Endothelial cell of umbilical vein (primary cell): ENCODE data around the gene CTBP1. TPM values are rescaled to one million over a fixed set of nuclear protein-coding genes. Genes with fewer than 3 reads are reported as not detected.

Experiments
- BruUV-seq: library from RNA; stranded (reverse); fragments of 400-500 nt; replicated peaks from 2 replicates; lab custom pipeline; 2021; lab: Mats Ljungman, UMichigan
- CTCF ChIA-PET: fragments of 300-600, 350-600 bp; sonication (Branson Sonifier 250); formaldehyde crosslinking; loops from one replicate; lab custom pipeline; 2021; ENCODE audit warnings: antibody characterized with exemption, inconsistent platforms; lab: Charles Lee
- POLR2A ChIA-PET: fragments of 300-600, 350-600 bp; sonication (Branson Sonifier 250); formaldehyde crosslinking; loops from one replicate; lab custom pipeline; 2021; ENCODE audit warnings: antibody characterized with exemption, inconsistent platforms; lab: Charles Lee
- DNase-seq: peaks from one replicate; pipeline ENCODE4 v3.0.0-alpha.2; 2011; ENCODE audit warnings: low read depth, low spot score
- FAIRE-seq: peaks from 2 replicates; lab custom pipeline; 2011; peaks lifted over from hg19 to GRCh38; lab: Jason Lieb, UNC
- H2AFZ ChIP-seq: 2 replicates; pipeline ENCODE4 v1.6.0; 2012; ENCODE audit warnings: low read depth, low read length, control low read depth, inconsistent platforms
- H3K27ac ChIP-seq: 2 replicates; pipeline ENCODE4 v1.5.1; 2011; ENCODE audit warnings: low read depth, mild to moderate bottlenecking, control low read depth, low read length, moderate library complexity; ENCODE audit not compliant: insufficient read depth
- H3K27me3 ChIP-seq, 2 experiments: 2 replicates each; pipeline versions ENCODE4 v1.6.0 to v1.6.1; 2011; ENCODE audit warnings: low read length in 2 of 2, mixed read lengths in 1 of 2; ENCODE audit not compliant: control insufficient read depth in 2 of 2, insufficient read depth in 2 of 2
- H3K36me3 ChIP-seq, 2 experiments: 2 replicates in 1 of 2; 3 replicates in 1 of 2; pipeline ENCODE4 v1.5.1; 2011; ENCODE audit warnings: low read length in 2 of 2, mild to moderate bottlenecking in 1 of 2, moderate library complexity in 1 of 2; ENCODE audit not compliant: control insufficient read depth in 2 of 2, insufficient read depth in 2 of 2; ENCODE audit errors: extremely low read depth in 1 of 2
- H3K4me1 ChIP-seq: 3 replicates; pipeline ENCODE4 v1.5.1; 2011; ENCODE audit warnings: mild to moderate bottlenecking, low read length; ENCODE audit not compliant: control insufficient read depth, insufficient read depth; ENCODE audit errors: extremely low read depth
- H3K4me2 ChIP-seq: 2 replicates; pipeline ENCODE4 v1.6.1; 2011; ENCODE audit warnings: low read length, control low read depth, mixed read lengths; ENCODE audit not compliant: insufficient read depth
- H3K4me3 ChIP-seq, 3 experiments: fragments of 200-600 bp in 1 of 3; sonication (generic), shearing (Covaris generic) in 1 of 3; replicated peaks in 1 of 3; 2 replicates each; pipeline ENCODE4 v1.5.1; 2011 to 2016; ENCODE audit warnings: control low read depth in 3 of 3, low read length in 3 of 3, mild to moderate bottlenecking in 2 of 3, inconsistent platforms in 1 of 3, low read depth in 1 of 3, moderate library complexity in 1 of 3; ENCODE audit not compliant: insufficient read depth in 1 of 3
- H3K79me2 ChIP-seq: 2 replicates; pipeline ENCODE4 v1.6.0; 2012; ENCODE audit warnings: low read length, inconsistent platforms; ENCODE audit not compliant: control insufficient read depth, insufficient read depth
- H3K9ac ChIP-seq: replicated peaks from 2 replicates; pipeline ENCODE3; 2011; ENCODE audit warnings: low read length, control low read depth; ENCODE audit not compliant: insufficient read depth; ENCODE audit errors: extremely low read depth
- H3K9me1 ChIP-seq: replicated peaks from 3 replicates; pipeline ENCODE4 v1.6.0; 2011; ENCODE audit warnings: mild to moderate bottlenecking, low read length; ENCODE audit not compliant: control insufficient read depth, insufficient read depth; ENCODE audit errors: extremely low read depth
- H3K9me3 ChIP-seq: replicated peaks from 2 replicates; pipeline ENCODE4 v1.5.1; 2012; ENCODE audit warnings: low read length, inconsistent platforms; ENCODE audit not compliant: control insufficient read depth, insufficient read depth
- H4K20me1 ChIP-seq: replicated peaks from 2 replicates; pipeline ENCODE3; 2011; ENCODE audit warnings: mild to moderate bottlenecking, low read length; ENCODE audit not compliant: control insufficient read depth, insufficient read depth; ENCODE audit errors: extremely low read depth
- CTCF ChIP-seq, 2 donors: IDR thresholded peaks; 1 replicate in 1 of 2; 2 replicates in 1 of 2; pipeline ENCODE4 v1.5.1; 2011; ENCODE audit warnings: low read length in 2 of 2, mild to moderate bottlenecking in 2 of 2, moderate library complexity in 2 of 2, control low read depth in 1 of 2, inconsistent platforms in 1 of 2, low read depth in 1 of 2; ENCODE audit not compliant: insufficient read depth in 1 of 2; ENCODE audit errors: extremely low read depth in 1 of 2
- EZH2 ChIP-seq: IDR thresholded peaks from 2 replicates; pipeline ENCODE4 v1.6.1; 2012; ENCODE audit warnings: borderline replicate concordance, low read depth, mild to moderate bottlenecking, moderate library complexity, low read length, inconsistent platforms; ENCODE audit not compliant: severe bottlenecking
- FOS ChIP-seq: IDR thresholded peaks from 2 replicates; pipeline ENCODE4 v1.6.1; 2011; ENCODE audit warnings: mild to moderate bottlenecking, low read length, moderate library complexity, borderline replicate concordance; ENCODE audit not compliant: insufficient read depth
- GATA2 ChIP-seq: IDR thresholded peaks from 2 replicates; pipeline ENCODE4 v1.7.0; 2011; ENCODE audit warnings: low read depth, mild to moderate bottlenecking, moderate library complexity, mixed read lengths, low read length; ENCODE audit not compliant: insufficient read length, insufficient read depth
- JUN ChIP-seq: IDR thresholded peaks from 2 replicates; pipeline ENCODE4 v1.6.1; 2011; ENCODE audit warnings: borderline replicate concordance, low read depth; ENCODE audit not compliant: insufficient read length, insufficient read depth
- MAX ChIP-seq: IDR thresholded peaks from 2 replicates; pipeline ENCODE4 v1.6.1; 2011; ENCODE audit not compliant: insufficient read depth, insufficient read length
- MYC ChIP-seq: IDR thresholded peaks from one replicate; pipeline ENCODE4 v1.6.1; 2011; ENCODE audit warnings: mild to moderate bottlenecking, low read depth, low read length
- POLR2A ChIP-seq: IDR thresholded peaks from 2 replicates; pipeline ENCODE4 v1.6.1; 2012; ENCODE audit warnings: low read depth, mild to moderate bottlenecking, control low read depth, low read length
- POLR2AphosphoS5 ChIP-seq: IDR thresholded peaks from 2 replicates; pipeline ENCODE4 v1.6.1; 2012; ENCODE audit warnings: low read depth, mild to moderate bottlenecking, control low read depth, low read length, moderate library complexity; ENCODE audit not compliant: insufficient read depth
- dilution Hi-C: fragments of 300-500 bp; cut with MboI; formaldehyde crosslinking; loops from one replicate; pipeline ENCODE4 v1.15.0; 2019; ENCODE audit warnings: low sequenced_read_pairs; ENCODE audit not compliant: extremely low pct_ligation_motif_present
- intact Hi-C: fragments of 100-400 bp; cut with micrococcal nuclease; formaldehyde crosslinking; loops from one replicate; pipeline ENCODE4 v1.10.0; 2022
- polyA plus RNA-seq, 4 experiments: library from polyadenylated mRNA; depleted of rRNA in 3 of 4; stranded (reverse) in 3 of 4; unstranded in 1 of 4; fragments of >200 nt; gene quantifications; 2 replicates each; pipeline versions ENCODE4 v1.2.1 to v1.2.3, GENCODE V29; 2011 to 2012; ENCODE audit warnings: missing spikeins in 1 of 4
- total RNA-seq: library from RNA; stranded (reverse); gene quantifications from 2 replicates; pipeline ENCODE4 v1.2.3, GENCODE V29; 2021

The CTBP1 gene
- total and polyA plus RNA-seq, 2 donors (not counting 3 experiments of a cell fraction or from before 2014, with no cell fraction given), result 165 to 167 TPM

GRCh38 chr4:1294891-1295290, 46.0 kb upstream of the CTBP1 start:
- no peaks in the 10 kb centered on the region for H4K20me1 ChIP-seq
- TF ChIP-seq POLR2AphosphoS5 (no peak), CTCF (IDR thresholded peaks at IDR 0.05; ENCODE audit: extremely low read depth in 1 of 2, insufficient read depth in 1 of 2, low read depth in 1 of 2, low read length in 2 of 2) (no peak), FOS (no peak), MAX (no peak)
- no peak for DNase-seq
- dilution Hi-C loops (no loop called here), intact Hi-C loops (no loop called here)
- H3K9me3 ChIP-seq, result no peaks in the 10 kb centered on the region
- no peak overlapping the region for H3K9ac ChIP-seq
- BruUV-seq, result no TSS peak
- H3K4me1 ChIP-seq, result peaks cover 10% of the 10 kb centered on the region
- no peaks in the 10 kb centered on the region for H3K9me1 ChIP-seq
- no peak overlapping the region for H3K27ac ChIP-seq
- ChIA-PET POLR2A (no interaction called here), CTCF (interaction anchor here (1.5 kb wide), 1 partner anchor 15 kb away, joined by 3 read pairs; no protein-coding TSS in a partner anchor)
- H3K27me3 ChIP-seq, result no peaks in the 10 kb centered on the region
- peaks cover 91% of the 10 kb centered on the region for H3K79me2 ChIP-seq
- H3K4me2 ChIP-seq, result no peak overlapping the region
- no peak overlapping the region for H3K4me3 ChIP-seq
- no peak for FAIRE-seq
- peaks cover 0 to 17% of the 10 kb centered on the region in 2 experiments for H3K36me3 ChIP-seq
- no peak overlapping the region for H2AFZ ChIP-seq

GRCh38 chr4:1294424-1294823, 45.5 kb upstream of the CTBP1 start:
- H3K27me3 ChIP-seq, result no peaks in the 10 kb centered on the region
- dilution Hi-C loops (no loop called here), intact Hi-C loops (no loop called here)
- H3K9ac ChIP-seq, result no peak overlapping the region
- no peak overlapping the region for H2AFZ ChIP-seq
- H3K36me3 ChIP-seq, result peaks cover 0 to 16% of the 10 kb centered on the region in 2 experiments
- ChIA-PET CTCF (interaction anchor here (1.5 kb wide), 1 partner anchor 15 kb away, joined by 3 read pairs; no protein-coding TSS in a partner anchor), POLR2A (no interaction called here)
- no peaks in the 10 kb centered on the region for H3K9me3 ChIP-seq
- no peak for TF ChIP-seq MAX
- no peak for TF ChIP-seq EZH2
- no peak for TF ChIP-seq JUN
- no peak for TF ChIP-seq FOS
- no peak for TF ChIP-seq POLR2AphosphoS5
- no peak for TF ChIP-seq GATA2
- TF ChIP-seq CTCF (IDR thresholded peaks at IDR 0.05; ENCODE audit: extremely low read depth in 1 of 2, insufficient read depth in 1 of 2, low read depth in 1 of 2, low read length in 2 of 2), result no peak
- TF ChIP-seq MYC, result no peak
- no peak for TF ChIP-seq POLR2A
- no TSS peak for BruUV-seq
- H3K4me1 ChIP-seq, result peaks cover 10% of the 10 kb centered on the region
- no peak for FAIRE-seq
- no peak overlapping the region for H3K4me2 ChIP-seq
- H3K4me3 ChIP-seq, result no peak overlapping the region
- H3K79me2 ChIP-seq, result peaks cover 90% of the 10 kb centered on the region
- no peaks in the 10 kb centered on the region for H4K20me1 ChIP-seq
- no peak overlapping the region for H3K27ac ChIP-seq
- no peak for DNase-seq
- no peaks in the 10 kb centered on the region for H3K9me1 ChIP-seq
